ENCODE results near the gene MAST4.
A peak's percentile ranks its signal among the peaks of the same experiment; 100 is the strongest.

MAST4 gene

GRCh38 chr5:67003935-67004729, 407.9 kb downstream of the MAST4 start (continued):
- no peak; the same call in 1 of the 2 replicates for TF ChIP-seq ZNF366 (tag by site-specific recombination; conservative IDR thresholded peaks at IDR 0.05)
- no peak for TF ChIP-seq FEZF1 (tag by site-specific recombination; IDR thresholded peaks at IDR 0.05)
- TF ChIP-seq ZIC2 (tag by site-specific recombination; IDR thresholded peaks at IDR 0.05), result peak; percentile 38
- TF ChIP-seq KLF8 (tag by site-specific recombination; IDR thresholded peaks at IDR 0.05), result no peak
- TF ChIP-seq ZNF626 (tag by site-specific recombination; IDR thresholded peaks at IDR 0.05), result no peak
- no peak for TF ChIP-seq ZNF214 (tag by site-specific recombination; IDR thresholded peaks at IDR 0.05; ENCODE audit: borderline replicate concordance)
- TF ChIP-seq ZNF121 (tag by site-specific recombination; IDR thresholded peaks at IDR 0.05), result no peak
- TF ChIP-seq ZNF114 (tag by site-specific recombination; IDR thresholded peaks at IDR 0.05), result no peak
- TF ChIP-seq ZNF341 (tag by site-specific recombination; IDR thresholded peaks at IDR 0.05; ENCODE audit: low read depth), result peak; percentile 55
- TF ChIP-seq ZNF600 (tag by site-specific recombination; IDR thresholded peaks at IDR 0.05), result peak; percentile 86
- TF ChIP-seq MZF1 (tag by site-specific recombination; IDR thresholded peaks at IDR 0.05; ENCODE audit: borderline replicate concordance), result peak; percentile 14; the same call in 1 of the 2 replicates
- TF ChIP-seq ZNF629 (tag by site-specific recombination; IDR thresholded peaks at IDR 0.05), result peak; percentile 49; the same call in 1 of the 2 replicates
- peak; percentile 20; the same call in 1 of the 2 replicates for TF ChIP-seq ZNF639 (tag by site-specific recombination; IDR thresholded peaks at IDR 0.05)
- TF ChIP-seq ZNF10 (tag by site-specific recombination; IDR thresholded peaks at IDR 0.05), result peak; percentile 81
- peak; percentile 54; the same call in 1 of the 2 replicates for TF ChIP-seq PATZ1 (tag by site-specific recombination; IDR thresholded peaks at IDR 0.05)
- no peak for TF ChIP-seq ZNF501 (tag by site-specific recombination; IDR thresholded peaks at IDR 0.05)
- no peak for TF ChIP-seq ZSCAN18 (tag by site-specific recombination; IDR thresholded peaks at IDR 0.05)
- 0 out of 2 replicates have a peak, but pooled peaks have one; percentile 37 for TF ChIP-seq ZNF18 (tag by site-specific recombination; IDR thresholded peaks at IDR 0.05)
- no peak for TF ChIP-seq ZNF26 (tag by site-specific recombination; IDR thresholded peaks at IDR 0.05)
- no peak for TF ChIP-seq ZBTB20 (tag by site-specific recombination; IDR thresholded peaks at IDR 0.05)
- no peak for TF ChIP-seq ZNF221 (tag by site-specific recombination; IDR thresholded peaks at IDR 0.05; ENCODE audit: borderline replicate concordance)
- TF ChIP-seq ZNF112 (tag by site-specific recombination; IDR thresholded peaks at IDR 0.05), result no peak
- TF ChIP-seq ZNF302 (tag by site-specific recombination; IDR thresholded peaks at IDR 0.05; ENCODE audit: low read depth), result no peak
- no peak; the same call in 1 of the 2 replicates for TF ChIP-seq ELK4 (IDR thresholded peaks at IDR 0.05; ENCODE audit: borderline replicate concordance, low read depth, low read length)
- no peak for TF ChIP-seq ZNF544 (tag by site-specific recombination; IDR thresholded peaks at IDR 0.05)
- no peak for TF ChIP-seq ZNF529 (tag by site-specific recombination; IDR thresholded peaks at IDR 0.05; ENCODE audit: insufficient replicate concordance)
- peak; percentile 67; the same call in 1 of the 2 replicates for TF ChIP-seq GLIS2 (tag by site-specific recombination; IDR thresholded peaks at IDR 0.05)
- no peak for TF ChIP-seq ZNF561 (tag by site-specific recombination; IDR thresholded peaks at IDR 0.05; ENCODE audit: borderline replicate concordance)
- peak; percentile 81 for TF ChIP-seq KLF10 (tag by site-specific recombination; IDR thresholded peaks at IDR 0.05)
- no peak for TF ChIP-seq ZNF324 (tag by site-specific recombination; IDR thresholded peaks at IDR 0.05)
